Large intestine (tissue), 3 donors: ENCODE measurements around the gene PTDSS2. TPM values are rescaled to one million over a fixed set of nuclear protein-coding genes. Genes with fewer than 3 reads are reported as not detected.
A peak's percentile ranks its signal among the peaks of the same experiment; 100 is the strongest.
"Not testable (repeated sequence)": the region's sequence is repeated elsewhere in the genome, so short reads cannot be mapped to it uniquely, and the experiment has no call there.

ENCODE experiments used
- DNase-seq, 2 donors: peaks; one replicate each; pipeline versions ENCODE4 v3.0.0 to v3.0.0-alpha.2; 2013
- H3K27ac ChIP-seq: one replicate; pipeline ENCODE4 v1.5.1; 2013; ENCODE audit warnings: low read length
- H3K27me3 ChIP-seq: 2 replicates; pipeline ENCODE4 v1.6.1; 2013; ENCODE audit warnings: low read length; ENCODE audit not compliant: control insufficient read depth, insufficient read depth
- H3K36me3 ChIP-seq: 2 replicates; pipeline ENCODE4 v1.6.1; 2013; ENCODE audit warnings: low read length; ENCODE audit not compliant: control insufficient read depth, insufficient read depth
- H3K4me1 ChIP-seq: one replicate; pipeline ENCODE4 v1.6.1; 2013; ENCODE audit warnings: low read length; ENCODE audit not compliant: control insufficient read depth, insufficient read depth
- H3K4me3 ChIP-seq: one replicate; pipeline ENCODE4 v1.5.1; 2013; ENCODE audit warnings: low read length
- H3K9me3 ChIP-seq: one replicate; pipeline ENCODE4 v1.6.1; 2013; ENCODE audit warnings: mild to moderate bottlenecking, low read depth, low read length, moderate library complexity; ENCODE audit not compliant: control insufficient read depth
- WGBS: methylation state at CpG from one replicate; pipeline ENCODE4 v1.1.5; 2013; ENCODE audit warnings: low lambda C conversion rate; ENCODE audit not compliant: insufficient coverage; 5-methylcytosine and 5-hydroxymethylcytosine counted together
- polyA plus RNA-seq: library from polyadenylated mRNA; unstranded; fragments of 120-200 nt; gene quantifications from one replicate; pipeline ENCODE4 v1.2.1, GENCODE V29; 2013

The PTDSS2 gene
- polyA plus RNA-seq, 1 donor: 21.1 TPM

DNA sequence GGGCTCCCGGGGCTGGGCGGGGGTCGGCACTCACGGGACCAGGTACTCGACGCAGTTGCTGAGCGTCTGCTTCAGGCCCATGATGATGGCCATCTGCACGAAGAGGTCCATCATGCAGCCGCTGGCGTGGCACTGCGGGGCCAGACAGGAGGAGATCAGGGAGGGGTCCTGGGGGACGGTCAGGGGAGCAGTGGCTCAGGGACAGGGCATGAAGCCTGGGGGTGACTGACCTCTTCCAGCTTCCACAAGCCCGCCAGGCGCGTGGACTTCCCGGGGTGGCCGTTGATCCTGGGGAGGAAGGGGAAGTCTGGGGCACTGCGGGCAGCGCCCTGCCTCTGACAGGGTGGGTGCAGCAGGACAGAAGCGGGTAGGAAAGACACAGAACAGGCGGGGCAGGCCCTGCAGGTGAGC, 29.2 kb upstream of the PTDSS2 start:
- H3K4me1 ChIP-seq: peaks cover 20% of the 10 kb centered on the region
- peaks cover 20% of the 10 kb centered on the region for H3K36me3 ChIP-seq
- H3K27ac ChIP-seq: no peak overlapping the region
- no peak for DNase-seq
- H3K27me3 ChIP-seq: peaks cover 27% of the 10 kb centered on the region
- peaks cover 16% of the 10 kb centered on the region for H3K9me3 ChIP-seq
- no peak overlapping the region for H3K4me3 ChIP-seq
- no CpG with 5 or more reads among the region's 21 CpGs for WGBS

DNA sequence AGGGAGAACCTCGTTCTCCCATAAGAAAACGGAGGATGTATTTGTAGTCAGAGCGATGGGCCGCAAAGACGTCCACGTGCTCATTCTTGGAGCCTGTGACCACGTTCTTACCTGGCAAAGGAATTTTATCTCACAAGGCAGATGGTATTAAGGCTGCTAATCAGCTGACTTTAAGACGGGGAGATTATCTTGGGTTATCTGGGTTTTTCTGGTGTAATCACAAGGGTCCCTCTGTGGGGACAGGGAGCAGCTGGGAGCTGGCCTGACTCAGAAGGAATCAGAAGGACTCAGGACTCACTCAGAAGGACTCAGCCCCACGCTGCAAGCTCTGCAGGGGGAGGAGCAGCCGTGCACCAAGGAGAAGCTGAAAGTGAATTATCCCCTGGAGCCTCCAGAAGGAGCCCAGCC, 27.8 kb upstream of the PTDSS2 start:
- peaks cover 16% of the 10 kb centered on the region for H3K27me3 ChIP-seq
- no CpG with 5 or more reads among the region's 10 CpGs for WGBS

DNA sequence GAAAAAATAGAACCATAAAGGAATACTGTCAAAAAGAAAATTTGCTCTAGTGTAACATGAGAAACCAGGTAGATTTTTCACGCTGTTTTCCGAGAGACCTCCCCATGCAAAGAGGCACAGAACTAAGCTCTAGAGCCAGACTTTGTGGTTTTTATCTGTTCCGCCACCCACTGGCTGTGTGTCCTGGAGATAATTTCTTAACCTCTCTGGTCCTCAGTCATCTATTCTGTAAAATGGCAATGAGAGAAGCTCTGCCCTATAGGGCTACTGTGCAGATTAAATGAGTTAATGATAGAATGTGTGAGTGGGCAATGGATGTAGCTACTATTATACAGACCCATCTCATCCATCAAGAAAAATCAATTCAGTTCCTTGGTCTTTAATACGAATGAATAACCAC, 25.8 kb upstream of the PTDSS2 start:
- no peak overlapping the region for H3K4me3 ChIP-seq
- 100% methylated on average over 1 of the region's 4 CpGs for WGBS
- H3K27me3 ChIP-seq: peaks cover 4% of the 10 kb centered on the region
- no peak for DNase-seq
- no peak overlapping the region for H3K27ac ChIP-seq
- H3K36me3 ChIP-seq: peaks cover 34% of the 10 kb centered on the region
- peaks cover 10% of the 10 kb centered on the region for H3K4me1 ChIP-seq
- H3K9me3 ChIP-seq: peaks cover 16% of the 10 kb centered on the region

More for the DNA sequence above, 27.8 kb upstream of the PTDSS2 start:
- peaks cover 16% of the 10 kb centered on the region for H3K9me3 ChIP-seq
- peak; percentile 74 to 81 for DNase-seq
- H3K27ac ChIP-seq: peak overlapping the region; percentile 59
- H3K4me1 ChIP-seq: peaks cover 19% of the 10 kb centered on the region
- H3K4me3 ChIP-seq: no peak overlapping the region
- H3K36me3 ChIP-seq: peaks cover 26% of the 10 kb centered on the region

DNA sequence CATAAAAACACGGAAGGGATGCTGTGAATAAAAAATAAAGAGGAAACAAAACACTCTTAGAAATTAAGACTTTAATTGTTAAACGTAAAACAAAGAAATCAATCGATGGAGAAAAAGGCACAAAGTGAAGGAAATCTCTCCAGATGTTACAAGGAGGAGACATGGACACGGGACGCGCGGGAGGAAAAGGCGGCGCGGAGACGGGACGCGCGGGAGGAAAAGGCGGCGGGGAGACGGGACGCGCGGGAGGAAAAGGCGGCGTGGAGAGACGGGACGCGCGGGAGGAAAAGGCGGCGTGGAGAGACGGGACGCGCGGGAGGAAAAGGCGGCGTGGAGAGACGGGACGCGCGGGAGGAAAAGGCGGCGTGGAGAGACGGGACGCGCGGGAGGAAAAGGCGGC, 25.3 kb upstream of the PTDSS2 start:
- DNase-seq, H3K4me3 ChIP-seq, H3K27me3 ChIP-seq, H3K27ac ChIP-seq: not testable (repeated sequence)
- peaks cover 34% of the 10 kb centered on the region for H3K36me3 ChIP-seq
- H3K4me1 ChIP-seq: peaks cover 10% of the 10 kb centered on the region
- H3K9me3 ChIP-seq: peaks cover 16% of the 10 kb centered on the region
- WGBS: 84% methylated on average over 9 of the region's 45 CpGs

DNA sequence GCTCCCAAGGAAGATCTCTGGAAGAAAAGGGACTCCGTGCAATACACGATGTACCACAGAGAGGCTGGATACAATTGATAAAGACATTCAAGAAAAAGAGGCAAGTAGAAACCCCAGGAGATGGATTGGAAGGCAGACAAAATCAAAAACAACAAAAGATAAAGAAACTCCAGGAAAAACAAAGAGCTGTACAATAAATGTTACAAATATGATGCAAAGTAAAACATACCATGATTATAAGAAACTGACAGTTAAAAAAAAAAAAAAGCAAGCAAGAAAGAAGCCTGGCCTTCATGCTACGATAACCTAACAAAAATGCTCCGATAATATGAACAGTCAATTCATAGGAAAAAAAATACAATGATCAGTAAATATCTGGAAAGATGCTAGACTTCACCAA, 24.8 kb upstream of the PTDSS2 start:
- peaks cover 11% of the 10 kb centered on the region for H3K9me3 ChIP-seq
- H3K4me1 ChIP-seq: peaks cover 10% of the 10 kb centered on the region
- no peak for DNase-seq
- H3K27me3 ChIP-seq: no peaks in the 10 kb centered on the region
- H3K4me3 ChIP-seq: no peak overlapping the region
- no peak overlapping the region for H3K27ac ChIP-seq
- WGBS: no CpG with 5 or more reads among the region's 4 CpGs
- H3K36me3 ChIP-seq: peaks cover 30% of the 10 kb centered on the region

DNA sequence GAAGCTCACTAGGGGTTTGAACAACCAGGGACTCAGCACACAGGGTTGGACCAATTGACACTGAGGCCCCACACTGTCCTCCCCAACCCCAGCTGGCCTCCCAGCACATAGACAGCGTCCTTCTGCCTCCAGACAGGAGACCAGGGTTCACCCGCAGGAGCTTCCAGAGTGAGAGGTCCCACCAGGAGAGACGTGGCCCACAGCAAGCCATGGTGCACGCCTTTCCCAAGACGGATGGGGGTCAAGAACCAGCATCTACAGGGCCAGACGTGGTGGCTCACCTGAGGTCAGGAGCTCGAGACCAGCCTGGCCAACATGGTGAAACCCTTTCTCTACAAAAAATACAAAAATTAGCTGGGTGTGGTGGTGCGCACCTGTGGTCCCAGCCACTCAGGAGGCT, 23.2 kb upstream of the PTDSS2 start:
- Histone ChIP-seq H3K27me3 (no peaks in the 10 kb centered on the region), H3K4me1 (peaks cover 6% of the 10 kb centered on the region), H3K4me3 (no peak overlapping the region), H3K9me3 (peaks cover 1% of the 10 kb centered on the region), H3K27ac (no peak overlapping the region), H3K36me3 (peaks cover 28% of the 10 kb centered on the region)
- DNase-seq: no peak
- WGBS: no CpG with 5 or more reads among the region's 8 CpGs

DNA sequence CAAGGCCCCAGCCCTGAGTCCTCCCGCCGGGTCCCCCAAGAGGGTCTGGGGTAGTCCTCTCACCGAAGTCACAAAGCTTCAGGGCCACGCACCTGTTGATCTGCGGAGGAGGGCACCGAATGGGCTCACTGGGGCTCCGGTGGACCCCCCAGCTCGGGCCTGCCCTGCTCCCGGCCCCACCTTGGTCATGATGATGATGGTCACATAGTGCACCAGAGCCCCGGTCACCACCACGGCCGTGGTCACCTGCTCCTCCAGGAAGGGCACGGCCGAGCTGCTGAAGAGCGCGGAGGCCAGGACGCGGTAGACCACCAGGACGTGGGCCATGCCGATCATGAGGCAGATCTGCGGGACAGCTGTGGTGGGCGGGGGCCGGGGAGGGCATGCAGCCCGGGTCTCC, 21.8 kb upstream of the PTDSS2 start:
- Histone ChIP-seq H3K27ac (no peak overlapping the region), H3K9me3 (peaks cover 9% of the 10 kb centered on the region), H3K27me3 (no peaks in the 10 kb centered on the region), H3K4me1 (no peaks in the 10 kb centered on the region), H3K4me3 (no peak overlapping the region), H3K36me3 (peaks cover 42% of the 10 kb centered on the region)
- WGBS: no CpG with 5 or more reads among the region's 24 CpGs
- no peak for DNase-seq

DNA sequence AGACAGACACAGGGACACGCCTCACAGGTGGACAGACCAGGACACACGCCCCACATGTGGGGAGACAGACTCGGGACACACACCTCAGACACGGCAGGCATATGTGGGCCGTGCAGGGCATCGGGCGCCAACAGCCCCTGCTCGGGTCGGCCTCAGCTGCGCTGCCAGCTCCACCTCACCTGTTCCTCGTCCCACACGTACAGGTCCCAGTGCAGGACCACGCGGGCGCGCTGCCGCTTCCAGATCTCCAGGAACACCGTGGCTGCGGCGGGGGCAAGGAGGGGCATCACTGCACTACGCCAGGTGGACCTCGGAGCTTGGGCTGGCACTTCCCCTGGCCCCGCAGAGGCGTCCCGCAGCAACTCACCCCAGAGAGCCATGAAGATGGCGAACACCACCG, 20.7 kb upstream of the PTDSS2 start:
- DNase-seq: no peak

DNA sequence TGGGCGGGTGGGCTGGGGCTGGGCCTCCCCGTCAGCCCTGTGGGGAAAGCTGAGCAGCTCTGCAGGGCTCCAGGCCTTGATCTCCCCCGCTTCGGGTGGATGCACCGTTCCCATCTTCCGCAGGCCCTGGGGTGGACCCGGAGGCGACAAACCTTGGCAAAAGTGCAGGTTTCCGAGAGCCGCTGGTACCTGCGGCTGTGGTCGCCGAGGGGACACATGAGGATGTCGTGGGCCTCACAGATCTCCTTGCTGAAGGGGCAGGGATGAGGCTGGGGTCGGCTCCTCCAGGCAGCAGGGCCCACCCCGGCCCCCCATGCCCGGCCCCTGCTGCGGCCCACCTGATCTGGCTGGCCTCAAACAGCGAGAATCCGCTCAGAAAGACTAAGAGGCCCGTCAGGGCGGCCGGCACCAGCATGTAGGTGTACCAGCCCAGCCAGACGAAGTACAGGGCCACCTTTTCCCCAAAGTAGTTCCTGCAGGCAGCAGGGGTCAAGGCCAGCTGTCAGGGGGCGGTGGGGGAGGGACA, 20.1 kb upstream of the PTDSS2 start:
- no peaks in the 10 kb centered on the region for H3K4me1 ChIP-seq
- H3K36me3 ChIP-seq: peaks cover 49% of the 10 kb centered on the region
- no peak for DNase-seq

More for the DNA sequence above, 20.7 kb upstream of the PTDSS2 start:
- H3K9me3 ChIP-seq: peaks cover 9% of the 10 kb centered on the region
- no peak overlapping the region for H3K4me3 ChIP-seq
- no peak overlapping the region for H3K27ac ChIP-seq
- no peaks in the 10 kb centered on the region for H3K4me1 ChIP-seq
- no CpG with 5 or more reads among the region's 27 CpGs for WGBS
- peaks cover 46% of the 10 kb centered on the region for H3K36me3 ChIP-seq
- H3K27me3 ChIP-seq: no peaks in the 10 kb centered on the region

DNA sequence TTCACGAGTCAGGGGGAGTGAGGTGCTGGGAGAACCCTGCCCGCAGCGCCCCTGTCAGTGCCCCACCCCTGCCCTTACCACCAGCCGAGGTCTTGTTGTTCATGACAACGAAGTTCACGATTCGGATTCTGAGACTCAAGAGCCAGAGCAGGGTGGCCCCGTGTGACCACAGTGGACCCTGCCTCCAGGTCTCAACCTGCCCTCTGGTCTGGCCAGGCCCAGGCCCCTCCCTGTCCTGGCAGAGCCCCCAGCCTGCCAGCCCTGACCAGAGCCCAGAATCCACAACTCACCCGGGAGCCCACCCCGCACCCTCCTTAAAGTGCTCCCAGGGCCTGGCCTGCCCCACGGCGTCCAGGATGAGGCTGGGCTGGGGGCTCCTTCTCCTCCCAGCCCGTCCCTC, 18.2 kb upstream of the PTDSS2 start:
- H3K4me3 ChIP-seq: no peak overlapping the region
- peaks cover 9% of the 10 kb centered on the region for H3K9me3 ChIP-seq
- no peaks in the 10 kb centered on the region for H3K4me1 ChIP-seq
- H3K36me3 ChIP-seq: peaks cover 42% of the 10 kb centered on the region
- H3K27ac ChIP-seq: no peak overlapping the region
- WGBS: no CpG with 5 or more reads among the region's 13 CpGs
- no peaks in the 10 kb centered on the region for H3K27me3 ChIP-seq
- no peak for DNase-seq

More for the DNA sequence above, 20.1 kb upstream of the PTDSS2 start:
- Histone ChIP-seq H3K27ac (no peak overlapping the region), H3K27me3 (no peaks in the 10 kb centered on the region), H3K4me3 (no peak overlapping the region), H3K9me3 (peaks cover 9% of the 10 kb centered on the region)
- WGBS: no CpG with 5 or more reads among the region's 25 CpGs

DNA sequence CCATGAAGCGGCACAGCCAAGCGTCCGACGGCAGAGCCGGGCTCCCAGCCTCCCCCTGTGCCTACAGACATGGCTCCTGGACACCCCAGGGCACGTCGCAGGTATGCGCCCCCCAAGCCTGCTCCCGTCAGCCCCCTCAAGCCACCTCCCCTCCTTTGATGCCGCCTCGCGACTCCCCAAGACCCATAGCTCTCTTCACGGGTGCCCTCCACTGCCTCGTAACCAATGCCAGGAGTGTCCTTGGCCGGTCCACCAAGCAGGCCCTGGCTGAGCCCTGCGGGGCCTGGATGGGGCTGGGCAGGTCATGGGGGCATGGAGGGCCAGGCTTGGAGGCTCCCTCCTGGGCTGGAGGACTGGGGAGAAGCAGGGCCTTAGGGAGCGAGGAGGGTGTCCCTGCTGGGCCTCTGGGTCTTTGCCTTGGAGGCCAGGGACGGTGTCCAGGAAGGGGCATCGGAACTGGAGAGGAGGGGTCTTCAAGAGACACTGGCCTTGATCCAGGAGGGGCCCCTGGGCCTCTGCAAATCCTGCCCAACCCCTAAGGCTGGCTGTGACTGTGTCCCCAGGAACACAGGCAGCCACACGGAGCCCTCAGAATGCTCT, 17.5 kb upstream of the PTDSS2 start:
- no peak overlapping the region for H3K4me3 ChIP-seq
- peaks cover 5% of the 10 kb centered on the region for H3K4me1 ChIP-seq
- no peak overlapping the region for H3K27ac ChIP-seq
- H3K9me3 ChIP-seq: peaks cover 14% of the 10 kb centered on the region
- no peak for DNase-seq
- WGBS: no CpG with 5 or more reads among the region's 20 CpGs
- no peaks in the 10 kb centered on the region for H3K27me3 ChIP-seq
- peaks cover 46% of the 10 kb centered on the region for H3K36me3 ChIP-seq
